Hindlimb muscle (tissue), 1 donor: ENCODE data around the gene TROAP. TPM values are rescaled to one million over a fixed set of nuclear protein-coding genes. Genes with fewer than 3 reads are reported as not detected.
"Not testable (repeated sequence)": the region's sequence is repeated elsewhere in the genome, so short reads cannot be mapped to it uniquely, and the experiment has no call there.

Experiments
- DNase-seq: peaks from one replicate; pipeline ENCODE4 v3.0.0-alpha.2; 2013
- polyA plus RNA-seq: library from polyadenylated mRNA; unstranded; fragments of 120-200 nt; gene quantifications from one replicate; pipeline ENCODE4 v1.2.1, GENCODE V29; 2013; ENCODE audit not compliant: insufficient read length

Gene TROAP
- polyA plus RNA-seq, 1 donor = 10.0 TPM

GRCh38 chr12:49294804-49295081 lies 28.3 kb upstream of the TROAP start:
- DNase-seq = no peak

GRCh38 chr12:49295082-49295936 lies 27.7 kb upstream of the TROAP start, which contains the start of gene PRPH:
TSS of gene PRPH (plus strand) at chr12:49295147. CDS start at chr12:49295201, 54 bp downstream.
- no peak for DNase-seq

DNA sequence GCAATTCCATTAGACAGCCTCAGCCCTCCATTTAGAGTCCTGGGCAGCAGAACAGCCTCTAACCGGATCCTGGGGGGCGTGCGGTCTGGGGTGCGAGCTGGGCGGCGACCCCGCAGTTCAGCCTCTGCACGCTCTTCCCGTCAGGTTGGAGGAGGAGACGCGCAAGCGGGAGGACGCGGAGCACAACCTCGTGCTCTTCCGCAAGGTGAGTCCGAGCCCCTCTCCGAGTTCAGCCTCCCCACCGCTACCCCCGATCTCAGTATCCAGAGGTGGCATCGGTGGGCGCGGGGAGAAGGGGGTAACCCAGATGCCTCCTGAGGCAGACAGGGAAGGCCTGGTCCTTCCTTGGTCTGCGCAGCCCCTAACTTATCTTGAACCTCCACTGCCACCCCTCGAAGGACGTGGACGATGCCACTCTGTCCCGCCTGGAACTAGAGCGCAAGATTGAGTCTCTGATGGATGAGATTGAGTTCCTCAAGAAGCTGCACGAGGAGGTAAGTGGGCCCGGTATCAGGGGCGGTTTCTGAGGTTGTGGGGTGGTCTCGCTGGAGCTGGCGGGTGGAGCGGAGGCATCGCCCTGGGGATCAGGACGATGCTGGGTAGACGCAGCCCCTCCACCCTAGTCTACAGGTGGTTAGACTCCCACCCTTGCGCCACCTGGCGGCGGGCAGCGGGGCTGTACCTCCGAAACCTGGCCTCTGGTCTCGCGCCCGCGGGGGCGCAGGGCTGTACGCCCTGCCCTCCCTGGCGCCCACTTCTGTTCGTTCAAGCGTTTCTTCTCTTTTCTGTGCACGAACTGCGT lies 26.8 kb upstream of the TROAP start:
- no peak for DNase-seq

- no peak for DNase-seq
Measured at GRCh38 chr12:49296836-49297694, 26.0 kb upstream of the TROAP start.

- DNase-seq = no peak
Measured at GRCh38 chr12:49297695-49298060, 25.4 kb upstream of the TROAP start.

DNA sequence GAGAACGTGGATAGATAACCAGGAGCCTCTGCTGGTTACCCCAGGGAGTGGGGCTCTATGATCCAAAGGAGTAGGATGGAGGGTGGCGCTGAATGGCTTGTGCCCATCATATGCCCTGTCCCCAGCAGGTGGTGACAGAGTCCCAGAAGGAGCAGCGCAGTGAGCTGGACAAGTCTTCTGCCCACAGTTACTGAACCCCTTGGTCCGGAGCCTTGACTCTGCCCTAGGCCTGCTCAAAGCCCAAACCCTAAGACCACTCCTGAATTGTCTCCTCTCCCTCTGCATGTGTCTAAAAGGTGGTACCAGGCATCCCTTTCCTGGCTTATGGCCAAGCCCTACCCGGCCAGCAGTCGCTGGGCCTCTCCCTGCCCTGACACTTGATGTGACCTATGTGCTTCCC lies 24.9 kb upstream of the TROAP start:
- DNase-seq = no peak

GRCh38 chr12:49301760-49302159 lies 21.3 kb upstream of the TROAP start:
- DNase-seq = no peak

GRCh38 chr12:49304161-49304560 lies 18.9 kb upstream of the TROAP start:
- no peak for DNase-seq

- DNase-seq = no peak
Measured at GRCh38 chr12:49305762-49306510, 17.1 kb upstream of the TROAP start.

DNA sequence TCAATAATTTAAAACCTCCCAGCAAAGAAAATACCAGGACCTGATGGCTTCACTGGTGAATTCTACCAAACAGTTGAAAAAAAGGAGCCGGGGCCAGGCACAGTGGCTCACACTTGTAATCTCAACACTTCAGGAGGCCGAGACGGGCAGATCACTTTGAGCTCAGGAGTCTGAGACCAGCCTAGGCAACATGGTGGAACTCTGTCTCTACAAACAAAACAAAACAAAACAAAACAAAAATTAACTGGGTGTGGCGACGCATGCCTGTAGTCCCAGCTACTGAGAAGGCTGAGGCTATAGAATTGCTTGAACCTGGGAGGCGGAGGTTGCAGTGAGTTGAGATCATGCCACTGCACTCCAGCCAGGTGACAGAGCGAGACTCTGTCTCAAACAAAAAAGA lies 13.7 kb upstream of the TROAP start:
- no peak for DNase-seq

DNA sequence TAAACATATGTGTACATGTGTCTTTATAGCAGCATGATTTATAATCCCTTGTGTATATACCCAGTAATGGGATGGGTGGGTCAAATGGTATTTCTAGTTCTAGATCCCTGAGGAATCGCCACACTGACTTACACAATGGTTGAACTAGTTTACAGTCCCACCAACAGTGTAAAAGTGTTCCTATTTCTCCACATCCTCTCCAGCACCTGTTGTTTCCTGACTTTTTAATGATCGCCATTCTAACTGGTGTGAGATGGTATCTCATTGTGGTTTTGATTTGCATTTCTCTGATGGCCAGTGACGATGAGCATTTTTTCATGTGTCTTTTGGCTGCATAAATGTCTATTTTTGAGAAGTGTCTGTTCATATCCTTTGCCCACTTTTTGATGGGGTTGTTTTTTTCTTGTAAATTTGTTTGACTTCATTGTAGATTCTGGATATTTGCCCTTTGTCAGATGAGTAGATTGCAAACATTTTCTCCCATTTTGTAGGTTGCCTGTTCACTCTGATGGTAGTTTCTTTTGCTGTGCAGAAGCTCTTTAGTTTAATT lies 12.5 kb upstream of the TROAP start:
- DNase-seq = not testable (repeated sequence)

- DNase-seq = no peak
Measured at GRCh38 chr12:49314811-49315210, 8.2 kb upstream of the TROAP start.

DNA sequence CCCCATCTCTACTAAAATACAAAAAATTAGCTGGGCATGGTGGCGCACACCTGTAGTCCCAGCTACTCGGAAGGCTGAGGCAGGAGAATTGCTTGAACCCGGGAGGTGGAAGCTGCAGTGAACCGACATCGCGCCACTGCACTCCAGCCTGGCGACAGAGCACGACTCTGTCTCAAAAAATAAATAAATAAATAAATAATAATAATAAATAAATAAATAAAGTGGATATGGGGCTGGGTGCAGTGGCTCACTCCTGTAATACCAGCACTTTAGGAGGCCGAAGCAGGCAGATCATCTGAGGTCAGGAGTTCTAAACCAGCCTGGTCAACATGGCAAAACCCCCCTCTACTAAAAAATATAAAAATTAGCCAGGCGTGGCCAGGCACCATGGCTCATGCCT lies 5.9 kb upstream of the TROAP start:
- DNase-seq = not testable (repeated sequence)

DNA sequence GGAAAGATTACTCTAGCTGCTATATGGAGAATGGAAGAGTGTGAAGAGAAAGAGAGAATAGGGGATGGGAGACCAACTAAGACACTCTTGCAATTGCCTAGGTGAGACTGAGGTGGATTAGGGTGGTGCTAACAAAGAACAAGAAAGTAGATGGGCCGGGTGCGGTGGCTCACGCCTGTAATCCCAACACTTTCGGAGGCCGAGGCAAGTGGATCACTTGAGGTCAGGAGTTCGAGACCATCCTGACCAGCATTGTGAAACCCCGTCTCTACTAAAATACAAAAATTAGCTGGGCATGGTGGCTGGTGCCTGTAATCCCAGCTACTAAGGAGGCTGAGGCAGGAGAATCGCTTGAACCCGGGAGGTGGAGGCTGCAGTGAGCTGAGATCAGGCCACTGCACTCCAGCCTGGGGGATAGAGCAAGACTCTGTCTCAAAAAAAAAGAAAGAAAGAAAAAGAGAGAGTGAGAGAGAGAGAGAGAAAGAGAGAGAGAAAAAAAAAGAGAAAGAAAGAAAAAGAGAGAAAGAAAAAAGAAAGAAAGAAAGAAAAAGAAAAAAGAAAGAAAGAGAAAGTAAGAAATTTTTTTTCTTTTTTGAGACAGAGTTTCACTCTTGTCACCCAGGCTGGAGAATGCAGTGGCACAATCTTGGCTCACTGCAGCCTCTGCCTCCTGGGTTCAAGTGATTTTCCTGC lies 2.5 kb upstream of the TROAP start:
- not testable (repeated sequence) for DNase-seq

GRCh38 chr12:49322367-49322707 lies 718 bp upstream of the TROAP start:
- DNase-seq = no peak

DNA sequence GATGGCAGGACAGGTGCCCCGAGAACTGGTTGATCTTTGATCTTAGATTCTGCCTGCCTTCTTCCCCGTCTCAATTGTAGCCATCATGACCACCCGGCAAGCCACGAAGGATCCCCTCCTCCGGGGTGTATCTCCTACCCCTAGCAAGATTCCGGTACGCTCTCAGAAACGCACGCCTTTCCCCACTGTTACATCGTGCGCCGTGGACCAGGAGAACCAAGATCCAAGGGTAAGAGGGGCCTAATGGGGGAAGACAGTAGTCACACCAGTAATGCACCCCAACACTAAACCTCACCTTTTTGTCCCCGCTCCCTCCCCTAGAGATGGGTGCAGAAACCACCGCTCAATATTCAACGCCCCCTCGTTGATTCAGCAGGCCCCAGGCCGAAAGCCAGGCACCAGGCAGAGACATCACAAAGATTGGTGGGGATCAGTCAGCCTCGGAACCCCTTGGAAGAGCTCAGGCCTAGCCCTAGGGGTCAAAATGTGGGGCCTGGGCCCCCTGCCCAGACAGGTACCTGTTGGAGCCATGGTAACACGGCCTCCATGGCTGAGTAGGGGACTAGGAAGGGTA lies 556 bp downstream of the TROAP start:
- DNase-seq = no peak

DNA sequence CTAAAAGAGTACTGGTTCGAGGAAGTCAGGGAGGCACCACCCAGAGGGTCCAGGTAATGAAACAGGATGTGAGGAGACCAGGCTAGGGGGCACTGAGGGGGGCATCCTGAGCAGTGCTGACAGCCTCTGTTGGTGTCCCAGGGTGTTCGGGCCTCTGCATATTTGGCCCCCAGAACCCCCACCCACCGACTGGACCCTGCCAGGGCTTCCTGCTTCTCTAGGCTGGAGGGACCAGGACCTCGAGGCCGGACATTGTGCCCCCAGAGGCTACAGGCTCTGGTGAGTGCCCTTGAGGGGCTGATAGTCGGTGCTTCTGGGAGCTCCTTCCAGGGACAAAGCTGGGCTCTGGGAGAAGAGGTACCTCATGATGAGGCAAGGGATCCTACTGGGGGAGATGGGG lies 2.6 kb downstream of the TROAP start:
- no peak for DNase-seq

DNA sequence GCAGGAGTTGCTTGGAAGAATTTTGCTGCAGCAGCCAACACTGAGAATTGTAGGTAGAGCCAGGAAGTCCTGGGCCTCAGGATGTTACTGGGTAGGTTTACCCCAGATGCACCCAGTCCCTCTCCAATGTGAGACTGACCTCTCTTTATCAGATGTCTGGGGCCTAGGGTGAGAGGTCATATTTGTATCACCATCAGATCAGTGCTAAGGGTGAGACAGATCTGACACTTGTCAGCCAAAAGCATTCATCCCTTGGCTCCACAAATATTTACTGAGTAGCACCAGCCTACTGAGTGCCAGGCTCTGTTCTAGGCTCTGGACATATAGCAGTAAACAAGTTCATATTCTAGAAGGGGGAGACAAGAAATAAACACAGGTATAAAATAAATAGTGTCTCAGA lies 4.3 kb downstream of the TROAP start:
- DNase-seq = no peak

DNA sequence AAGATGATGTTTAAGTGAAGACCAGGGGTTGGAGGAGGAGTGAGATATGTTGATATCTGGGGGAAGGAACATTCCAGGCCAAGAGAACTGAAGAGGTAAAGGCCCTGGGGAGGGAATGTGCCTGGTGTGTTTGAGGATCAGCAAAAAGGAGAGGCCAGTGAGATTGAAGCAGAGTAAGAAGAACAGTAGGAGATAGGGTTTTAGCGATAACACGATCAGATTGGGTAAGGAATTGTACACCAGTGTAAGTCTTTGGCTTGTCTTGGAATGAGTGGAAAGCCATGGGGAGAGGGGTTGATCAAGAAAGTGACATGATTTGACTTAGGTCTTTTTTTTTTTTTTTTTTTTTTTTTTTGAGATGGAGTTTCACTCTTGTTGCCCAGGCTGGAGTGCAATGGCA lies 4.8 kb downstream of the TROAP start:
- no peak for DNase-seq

DNA sequence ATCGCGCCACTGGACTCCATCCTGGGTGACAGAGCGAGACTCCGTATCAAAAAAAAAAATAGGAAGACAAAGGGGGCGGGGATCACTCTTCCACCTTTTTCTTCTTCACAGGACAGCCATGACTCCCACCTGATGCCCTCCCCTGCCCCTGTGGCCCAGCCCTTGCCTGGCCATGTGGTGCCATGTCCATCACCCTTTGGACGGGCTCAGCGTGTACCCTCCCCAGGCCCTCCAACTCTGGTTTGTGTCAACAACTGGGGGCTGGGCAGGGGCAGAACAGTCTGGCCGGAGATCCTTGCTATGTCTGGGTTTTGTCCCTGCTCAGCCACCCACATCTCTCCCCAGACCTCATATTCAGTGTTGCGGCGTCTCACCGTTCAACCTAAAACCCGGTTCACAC lies 5.8 kb downstream of the TROAP start:
- DNase-seq = no peak

GRCh38 chr12:49330032-49330619 lies 7.1 kb downstream of the TROAP start:
- no peak for DNase-seq
